Urothelium cell line (cell line): ENCODE measurements around the gene DHX38.

Experiments
- DNase-seq: peaks from one replicate; pipeline ENCODE4 v3.0.0; 2011; ENCODE audit warnings: low spot score, mixed read lengths
- FAIRE-seq: peaks from 2 replicates; lab custom pipeline; 2011; peaks lifted over from hg19 to GRCh38; lab: Jason Lieb, UNC

Gene DHX38

DNA sequence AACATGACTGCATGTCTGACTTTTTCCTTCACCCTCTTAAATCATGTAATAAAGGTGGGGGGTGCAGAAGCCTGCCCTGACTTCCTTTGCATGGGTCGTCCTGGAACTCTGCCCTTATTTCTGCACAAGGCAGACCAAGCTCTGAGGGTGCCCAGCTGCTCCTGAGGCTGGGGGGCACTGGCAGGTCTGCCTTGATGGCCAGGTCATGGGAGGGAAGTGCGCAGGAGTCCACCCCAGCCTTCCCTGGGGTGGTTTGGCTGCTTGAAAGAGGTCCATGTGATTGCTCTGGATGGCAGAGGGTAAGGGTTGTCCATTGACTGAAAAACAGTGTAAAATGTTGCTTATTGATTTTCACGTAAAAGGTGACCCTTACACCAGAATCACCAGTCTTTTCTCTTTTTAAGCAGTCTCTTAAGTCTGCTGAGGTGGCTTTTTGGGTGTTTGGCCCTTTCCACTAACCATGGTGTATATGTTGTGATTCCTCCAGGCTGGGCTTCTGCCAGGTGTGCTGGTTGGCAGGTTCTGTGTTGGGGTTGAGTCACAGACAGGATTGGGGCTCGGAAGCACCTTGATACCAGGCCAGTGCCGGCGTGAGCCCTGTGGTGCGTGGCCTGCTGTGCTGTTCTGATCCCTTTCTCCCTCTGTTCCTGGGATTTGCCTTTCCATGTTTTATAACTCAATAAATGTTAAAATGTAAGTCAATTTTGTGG is 19.4 kb downstream of the DHX38 start:
- DNase-seq (no peak), FAIRE-seq (no peak)

DNA sequence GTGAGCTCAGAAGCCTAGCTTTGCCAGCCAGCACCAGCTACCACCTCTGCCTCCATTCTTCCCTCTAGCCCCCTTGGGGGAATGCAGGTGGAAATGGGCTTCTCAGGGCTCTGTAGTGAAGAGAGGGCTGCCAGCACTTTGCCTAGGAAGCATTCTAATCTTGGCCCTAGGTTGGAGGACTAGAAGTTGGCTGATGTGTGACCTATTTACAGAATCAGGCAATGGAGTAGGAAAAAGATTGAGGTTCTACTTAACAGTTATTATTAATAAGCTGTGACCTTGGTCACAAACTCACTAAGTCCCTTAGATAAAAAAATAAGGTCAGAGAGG is 19.9 kb downstream of the DHX38 start:
- no peak for DNase-seq
- FAIRE-seq, result no peak

- no peak for FAIRE-seq
- no peak for DNase-seq
These were observed 26.4 kb downstream of the DHX38 start for GRCh38 chr16:72120026-72120425.

GRCh38 chr16:72122308-72122707 is 28.7 kb downstream of the DHX38 start:
- DNase-seq (no peak), FAIRE-seq (no peak)

DNA sequence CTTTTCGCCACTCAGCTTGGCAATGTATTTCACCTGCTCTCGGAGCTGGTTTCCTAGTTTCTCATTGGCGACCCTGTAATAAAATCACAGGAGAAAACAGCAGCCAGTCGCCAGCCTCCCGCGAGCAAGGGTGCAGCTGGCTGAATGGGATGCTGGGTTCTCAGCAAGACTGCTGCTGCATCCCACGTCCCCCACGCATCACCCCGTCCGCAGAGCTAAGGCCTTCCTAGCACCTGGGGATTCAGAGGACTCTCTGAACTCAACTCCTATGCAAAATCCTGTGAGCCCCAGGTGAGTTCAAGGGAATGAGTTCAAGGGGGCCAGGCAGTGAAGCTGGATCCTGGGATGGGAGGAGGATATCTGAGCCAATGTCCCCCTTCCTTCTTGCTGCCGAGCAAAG is 29.3 kb downstream of the DHX38 start:
- FAIRE-seq (no peak), DNase-seq (no peak)

DNA sequence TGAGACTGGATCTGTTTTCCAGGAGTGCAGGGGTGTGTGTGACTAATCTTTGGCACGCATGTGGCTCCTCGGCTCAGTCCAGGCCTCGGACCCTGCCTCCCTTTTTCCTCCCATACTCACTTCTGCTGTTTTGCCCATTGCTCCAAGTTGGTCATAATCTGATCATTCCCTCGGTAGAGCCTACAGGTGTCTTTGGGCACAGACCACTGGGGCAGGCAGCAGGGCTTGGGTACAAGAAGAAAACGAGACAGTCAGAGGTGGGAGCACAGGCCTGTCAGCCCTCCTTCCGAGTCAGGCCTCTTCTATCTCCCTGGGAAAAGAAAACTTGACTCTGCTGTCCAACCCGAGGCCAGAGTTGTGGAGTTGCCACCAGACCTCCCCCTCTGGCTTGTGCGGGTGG is 29.8 kb downstream of the DHX38 start:
- DNase-seq, result no peak

DNA sequence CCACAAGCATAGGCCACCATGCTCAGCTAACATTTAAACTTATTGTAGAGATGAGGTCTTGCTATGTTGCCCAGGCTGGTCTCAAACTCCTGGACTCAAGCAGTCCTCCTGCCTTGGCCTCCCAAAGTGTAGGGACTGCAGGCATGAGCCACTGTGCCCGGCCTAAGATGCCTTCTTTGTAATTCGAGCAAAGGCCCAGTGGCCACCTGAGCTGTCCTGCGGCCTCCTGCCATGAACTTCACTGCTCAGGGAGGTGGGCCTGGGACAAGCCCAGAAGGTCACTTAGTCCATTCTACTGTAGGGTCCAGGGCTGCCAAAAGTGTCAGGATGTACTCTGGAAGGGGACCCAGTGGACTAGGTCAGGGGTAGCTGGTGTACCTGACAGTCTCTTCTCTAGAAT is 30.5 kb downstream of the DHX38 start:
- DNase-seq, result no peak
- no peak for FAIRE-seq

More for the DNA sequence above, 29.8 kb downstream of the DHX38 start:
- no peak for FAIRE-seq

- peak; percentile 81 for DNase-seq
- no peak for FAIRE-seq
These were observed 31.4 kb downstream of the DHX38 start for GRCh38 chr16:72124761-72125634.

- FAIRE-seq (no peak), DNase-seq (no peak)
These were observed 32.2 kb downstream of the DHX38 start for GRCh38 chr16:72125635-72126428.

GRCh38 chr16:72126429-72126765 is 32.8 kb downstream of the DHX38 start:
- DNase-seq, result no peak
- no peak for FAIRE-seq

GRCh38 chr16:72128701-72129100 is 35.1 kb downstream of the DHX38 start:
- DNase-seq, result no peak
- FAIRE-seq, result no peak

DNA sequence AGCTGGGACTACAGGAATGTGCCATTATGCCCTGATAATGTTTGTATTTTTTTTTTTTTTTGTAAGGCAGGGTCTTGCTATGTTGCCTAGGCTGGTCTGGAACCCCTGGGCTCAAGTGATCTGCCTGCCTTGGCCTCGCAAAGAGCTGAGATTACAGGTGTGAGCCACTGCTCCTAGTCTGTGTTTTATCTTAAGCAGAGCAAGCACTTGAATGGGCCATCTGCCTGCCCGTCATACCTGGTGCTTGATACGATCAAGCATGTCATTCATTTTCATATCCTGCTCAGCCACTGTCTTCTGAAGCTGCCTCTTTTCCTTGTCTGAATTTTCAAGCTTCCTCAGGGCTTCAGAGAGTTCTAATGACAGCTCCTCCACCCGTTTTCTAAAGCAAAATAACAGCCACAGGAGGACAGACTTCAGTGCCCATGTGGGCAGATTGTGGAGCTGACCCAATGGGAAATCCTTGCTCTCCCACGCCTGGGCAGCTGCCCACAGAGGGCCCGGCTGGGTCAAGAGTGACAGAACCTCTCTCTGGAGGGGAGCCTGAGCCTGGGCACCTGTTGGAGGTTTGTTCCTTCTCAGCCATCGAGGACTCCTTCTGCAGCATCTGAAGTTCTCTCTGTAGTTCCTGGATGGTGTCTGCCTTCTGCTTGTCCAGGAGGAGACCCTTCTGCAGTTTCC is 36.5 kb downstream of the DHX38 start:
- no peak for DNase-seq

GRCh38 chr16:72131036-72131435 is 37.4 kb downstream of the DHX38 start:
- no peak for FAIRE-seq
- DNase-seq, result no peak

More for the DNA sequence above, 36.5 kb downstream of the DHX38 start:
- no peak for FAIRE-seq

DNA sequence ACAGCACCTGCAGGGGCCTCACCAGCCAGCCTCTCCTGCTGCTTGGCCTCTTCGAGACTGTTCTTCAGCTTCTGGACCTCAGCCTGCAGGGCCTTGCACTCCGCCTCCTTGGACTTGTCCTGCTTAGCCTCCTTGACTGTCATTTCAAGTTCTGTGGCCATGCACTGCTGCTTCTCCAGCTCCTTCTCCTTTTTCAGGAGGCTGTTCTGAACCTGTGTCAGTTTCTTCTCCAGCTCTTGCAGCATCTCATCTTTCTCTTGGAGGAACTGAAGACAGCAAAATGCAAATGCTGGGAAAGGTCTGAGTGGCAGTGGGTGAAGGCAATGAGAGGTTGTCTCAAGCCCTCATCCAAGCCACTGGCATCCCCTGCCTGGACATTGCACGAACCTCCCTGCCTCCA is 39.1 kb downstream of the DHX38 start:
- DNase-seq (no peak), FAIRE-seq (no peak)

GRCh38 chr16:72134507-72134906 is 40.9 kb downstream of the DHX38 start:
- DNase-seq (no peak), FAIRE-seq (no peak)

GRCh38 chr16:72137380-72138063 is 43.9 kb downstream of the DHX38 start:
- DNase-seq, result no peak
- FAIRE-seq, result no peak

- no peak for FAIRE-seq
These were observed 44.5 kb downstream of the DHX38 start for GRCh38 chr16:72138064-72138572.

GRCh38 chr16:72139908-72140307 is 46.3 kb downstream of the DHX38 start:
- no peak for DNase-seq
- FAIRE-seq, result no peak

More at GRCh38 chr16:72138064-72138572, 44.5 kb downstream of the DHX38 start:
- no peak for DNase-seq

- no peak for FAIRE-seq
These were observed 48.8 kb downstream of the DHX38 start for GRCh38 chr16:72142476-72142875.

More at GRCh38 chr16:72142476-72142875, 48.8 kb downstream of the DHX38 start:
- no peak for DNase-seq
